Measurements from ENCODE around the gene SLC8A1.

SLC8A1 gene

DNA sequence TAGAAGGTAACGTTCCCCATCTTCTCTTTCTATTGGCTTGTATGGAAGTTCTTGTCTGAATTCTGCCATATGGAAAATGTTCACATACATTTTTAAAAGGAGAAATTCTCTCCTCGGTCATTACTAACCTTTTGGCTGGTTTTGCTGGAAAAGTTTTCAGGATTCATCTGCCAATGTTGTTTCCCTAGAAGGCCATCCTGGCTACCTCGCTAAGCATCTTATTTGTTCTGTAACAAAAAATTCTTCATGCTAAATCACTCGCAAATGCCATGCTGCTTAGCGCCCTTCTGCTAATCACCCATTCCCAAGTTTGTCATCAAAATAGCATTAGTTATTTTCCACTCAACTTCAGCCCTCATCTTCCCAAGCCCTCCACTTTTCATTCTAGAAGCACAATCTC, 262.0 kb downstream of the SLC8A1 start:
- H3K9me3 ChIP-seq, result no peaks in the 10 kb centered on the region
- no peaks in the 10 kb centered on the region for H3K4me1 ChIP-seq (ENCODE audit: control insufficient read depth in 1 of 2, insufficient read depth in 1 of 2, low read depth in 1 of 2, low read length in 1 of 2)
- TF ChIP-seq, protein P1, sequence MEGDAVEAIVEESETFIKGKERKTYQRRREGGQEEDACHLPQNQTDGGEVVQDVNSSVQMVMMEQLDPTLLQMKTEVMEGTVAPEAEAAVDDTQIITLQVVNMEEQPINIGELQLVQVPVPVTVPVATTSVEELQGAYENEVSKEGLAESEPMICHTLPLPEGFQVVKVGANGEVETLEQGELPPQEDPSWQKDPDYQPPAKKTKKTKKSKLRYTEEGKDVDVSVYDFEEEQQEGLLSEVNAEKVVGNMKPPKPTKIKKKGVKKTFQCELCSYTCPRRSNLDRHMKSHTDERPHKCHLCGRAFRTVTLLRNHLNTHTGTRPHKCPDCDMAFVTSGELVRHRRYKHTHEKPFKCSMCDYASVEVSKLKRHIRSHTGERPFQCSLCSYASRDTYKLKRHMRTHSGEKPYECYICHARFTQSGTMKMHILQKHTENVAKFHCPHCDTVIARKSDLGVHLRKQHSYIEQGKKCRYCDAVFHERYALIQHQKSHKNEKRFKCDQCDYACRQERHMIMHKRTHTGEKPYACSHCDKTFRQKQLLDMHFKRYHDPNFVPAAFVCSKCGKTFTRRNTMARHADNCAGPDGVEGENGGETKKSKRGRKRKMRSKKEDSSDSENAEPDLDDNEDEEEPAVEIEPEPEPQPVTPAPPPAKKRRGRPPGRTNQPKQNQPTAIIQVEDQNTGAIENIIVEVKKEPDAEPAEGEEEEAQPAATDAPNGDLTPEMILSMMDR (IDR thresholded peaks at IDR 0.05), result no peak
- H3K27me3 ChIP-seq, result no peaks in the 10 kb centered on the region
- no peak overlapping the region for H3K27ac ChIP-seq
- no peak overlapping the region for H3K4me3 ChIP-seq (ENCODE audit: low read depth in 1 of 2, low read length in 1 of 2)
- H3K36me3 ChIP-seq, result no peaks in the 10 kb centered on the region

DNA sequence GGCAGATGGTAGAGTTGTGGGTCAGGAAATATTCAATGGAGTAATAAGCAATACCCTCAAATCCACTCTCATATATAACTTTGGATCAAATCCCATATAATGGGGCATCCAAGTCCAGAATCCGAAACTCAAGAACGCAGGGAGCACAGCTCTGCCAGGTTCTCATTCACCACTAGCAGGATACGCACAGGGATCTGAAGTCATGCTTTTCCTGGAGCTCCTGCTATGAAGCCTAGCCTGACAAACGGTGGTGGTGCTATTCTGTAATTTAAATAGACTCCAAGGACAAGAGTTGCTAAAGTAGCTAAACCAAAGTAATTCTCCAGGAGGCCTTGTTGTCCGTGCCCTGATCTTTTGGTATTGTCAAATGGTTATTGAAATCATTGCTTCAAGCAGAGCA, 264.8 kb downstream of the SLC8A1 start:
- no peaks in the 10 kb centered on the region for H3K36me3 ChIP-seq
- TF ChIP-seq, protein P1 (IDR thresholded peaks at IDR 0.05), result no peak

DNA sequence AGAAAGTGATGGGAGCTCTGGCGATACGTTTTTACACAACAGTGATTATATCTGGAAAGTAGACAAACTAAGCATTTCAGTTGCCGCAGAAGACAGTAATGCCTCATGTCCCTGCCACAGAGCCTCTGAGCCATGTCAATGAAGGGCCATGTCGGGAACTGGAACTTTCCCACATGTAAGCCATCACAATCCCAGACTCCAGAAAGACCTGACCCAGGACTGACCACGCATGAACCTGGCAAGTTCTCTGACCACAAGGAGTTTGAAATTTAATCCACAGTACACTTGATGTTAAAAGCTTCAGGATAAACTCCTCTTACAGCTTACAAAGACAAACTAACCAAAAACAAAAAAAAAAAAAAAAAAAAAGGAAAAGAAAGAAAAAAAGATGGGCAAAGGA, 267.3 kb downstream of the SLC8A1 start:
- Histone ChIP-seq H3K27ac (no peak overlapping the region), H3K9me3 (no peaks in the 10 kb centered on the region), H3K27me3 (no peaks in the 10 kb centered on the region), H3K36me3 (no peaks in the 10 kb centered on the region), H3K4me1 (ENCODE audit: control insufficient read depth in 1 of 2, insufficient read depth in 1 of 2, low read depth in 1 of 2, low read length in 1 of 2) (no peaks in the 10 kb centered on the region), H3K4me3 (ENCODE audit: low read depth in 1 of 2, low read length in 1 of 2) (no peak overlapping the region)
- TF ChIP-seq, protein P1 (IDR thresholded peaks at IDR 0.05), result no peak

More for the DNA sequence above, 264.8 kb downstream of the SLC8A1 start:
- H3K27me3 ChIP-seq, result no peaks in the 10 kb centered on the region
- H3K4me3 ChIP-seq (ENCODE audit: low read depth in 1 of 2, low read length in 1 of 2), result no peak overlapping the region
- no peaks in the 10 kb centered on the region for H3K9me3 ChIP-seq
- H3K4me1 ChIP-seq (ENCODE audit: control insufficient read depth in 1 of 2, insufficient read depth in 1 of 2, low read depth in 1 of 2, low read length in 1 of 2), result no peaks in the 10 kb centered on the region
- H3K27ac ChIP-seq, result no peak overlapping the region

DNA sequence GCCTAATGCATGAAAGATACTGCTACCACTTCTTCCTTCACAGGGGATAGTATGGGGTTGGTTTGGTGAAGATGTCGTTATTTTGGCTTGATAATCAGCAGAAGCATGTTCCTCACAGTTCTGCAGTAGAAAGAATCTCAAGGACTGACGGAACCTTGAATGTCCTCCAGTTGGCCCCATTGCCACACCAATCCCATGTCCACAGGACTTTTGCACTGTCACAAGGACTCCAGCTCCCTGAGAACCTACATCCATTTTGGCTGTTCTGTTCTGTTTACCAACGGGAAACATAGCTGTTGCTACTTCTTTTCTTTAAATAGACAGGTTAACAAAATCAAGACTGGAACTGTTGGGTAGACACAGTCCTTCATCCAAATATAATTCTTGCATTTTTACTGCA, 270.0 kb downstream of the SLC8A1 start:
- no peak overlapping the region for H3K4me3 ChIP-seq (ENCODE audit: low read depth in 1 of 2, low read length in 1 of 2)
- no peaks in the 10 kb centered on the region for H3K9me3 ChIP-seq
- no peak overlapping the region for H3K27ac ChIP-seq
- no peaks in the 10 kb centered on the region for H3K27me3 ChIP-seq
- H3K4me1 ChIP-seq (ENCODE audit: control insufficient read depth in 1 of 2, insufficient read depth in 1 of 2, low read depth in 1 of 2, low read length in 1 of 2), result peaks cover 16 to 21% of the 10 kb centered on the region in 2 experiments
- TF ChIP-seq, protein P1 (IDR thresholded peaks at IDR 0.05), result no peak
- no peaks in the 10 kb centered on the region for H3K36me3 ChIP-seq

DNA sequence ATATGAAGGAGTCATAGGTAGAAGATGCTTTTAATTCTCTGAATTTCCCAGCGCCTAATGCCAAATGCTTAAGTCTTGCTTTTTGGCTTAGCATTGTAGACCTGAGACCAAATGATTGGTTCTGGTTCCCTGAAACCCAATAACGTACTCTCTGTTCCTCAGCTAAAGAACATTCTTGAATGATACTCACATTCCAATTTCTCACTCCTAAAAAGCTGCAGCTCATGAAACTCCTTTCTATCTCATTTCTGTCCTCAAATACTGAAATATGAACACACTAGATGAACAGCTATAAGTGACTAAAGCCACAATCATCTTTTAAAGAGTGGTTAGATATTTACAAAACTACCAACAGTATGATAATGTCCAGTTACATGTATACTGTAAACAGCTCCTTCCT, 272.1 kb downstream of the SLC8A1 start:
- TF ChIP-seq, protein P1 (IDR thresholded peaks at IDR 0.05), result no peak
- H3K9me3 ChIP-seq, result no peaks in the 10 kb centered on the region
- no peak overlapping the region for H3K4me3 ChIP-seq (ENCODE audit: low read depth in 1 of 2, low read length in 1 of 2)
- no peak overlapping the region for H3K27ac ChIP-seq
- H3K4me1 ChIP-seq (ENCODE audit: control insufficient read depth in 1 of 2, insufficient read depth in 1 of 2, low read depth in 1 of 2, low read length in 1 of 2), result peaks cover 16 to 21% of the 10 kb centered on the region in 2 experiments
- H3K27me3 ChIP-seq, result no peaks in the 10 kb centered on the region
- H3K36me3 ChIP-seq, result no peaks in the 10 kb centered on the region

DNA sequence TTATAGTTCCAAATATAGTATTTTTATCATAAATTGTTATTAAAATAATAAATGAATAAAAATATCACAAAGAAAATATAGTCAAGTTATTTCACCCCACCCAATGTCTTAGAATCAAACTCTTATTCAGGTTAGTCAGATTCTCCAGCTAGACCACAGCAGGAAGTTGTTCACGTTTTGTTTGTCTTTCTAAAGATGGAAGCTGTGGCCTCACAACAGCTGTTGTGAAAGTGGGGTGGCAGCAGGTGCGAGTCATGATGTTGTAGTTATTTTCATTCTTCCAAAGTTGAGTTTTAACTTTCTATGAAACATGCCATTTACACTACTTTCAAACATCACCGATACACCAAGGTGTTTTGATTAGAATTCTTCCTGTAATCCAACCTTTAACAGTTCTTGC, 272.9 kb downstream of the SLC8A1 start:
- Histone ChIP-seq H3K27ac (no peak overlapping the region), H3K4me1 (ENCODE audit: control insufficient read depth in 1 of 2, insufficient read depth in 1 of 2, low read depth in 1 of 2, low read length in 1 of 2) (peaks cover 16 to 21% of the 10 kb centered on the region in 2 experiments), H3K4me3 (ENCODE audit: low read depth in 1 of 2, low read length in 1 of 2) (no peak overlapping the region), H3K9me3 (no peaks in the 10 kb centered on the region), H3K36me3 (no peaks in the 10 kb centered on the region), H3K27me3 (no peaks in the 10 kb centered on the region)
- TF ChIP-seq, protein P1 (IDR thresholded peaks at IDR 0.05), result no peak
